KMS-11 (cell line): ENCODE data around the gene INVS.
A peak's percentile ranks its signal among the peaks of the same experiment; 100 is the strongest.

Experiments used
- H2AFZ ChIP-seq: fragments of 200-600 bp; sonication (generic); 2 replicates; pipeline ENCODE4 v1.6.1; 2016; ENCODE audit warnings: antibody characterized with exemption, mixed run types, low read depth
- H3K27ac ChIP-seq: fragments of 200-600 bp; sonication (generic); 2 replicates; pipeline ENCODE4 v1.6.1; 2016; ENCODE audit warnings: mild to moderate bottlenecking, mixed run types
- H3K27me3 ChIP-seq: fragments of 200-600 bp; sonication (generic); 2 replicates; pipeline ENCODE4 v1.6.1; 2017; ENCODE audit warnings: mild to moderate bottlenecking, low read depth, mixed run types, moderate library complexity; ENCODE audit not compliant: insufficient read depth
- H3K36me3 ChIP-seq: fragments of 200-600 bp; sonication (generic); 2 replicates; pipeline ENCODE4 v1.6.1; 2017; ENCODE audit warnings: mild to moderate bottlenecking, mixed run types; ENCODE audit not compliant: insufficient read depth
- H3K4me1 ChIP-seq: fragments of 200-600 bp; sonication (generic); 2 replicates; pipeline ENCODE4 v1.6.1; 2016; ENCODE audit warnings: mild to moderate bottlenecking, low read depth, mixed run types; ENCODE audit not compliant: poor library complexity, severe bottlenecking
- H3K4me2 ChIP-seq: fragments of 200-600 bp; sonication (generic); 2 replicates; pipeline ENCODE4 v1.7.0; 2016; ENCODE audit warnings: mild to moderate bottlenecking, mixed run types
- H3K4me3 ChIP-seq: fragments of 200-600 bp; sonication (generic); IDR thresholded peaks from 2 replicates; pipeline ENCODE4 v1.6.1; 2017; ENCODE audit warnings: low read depth, low read length, mixed read lengths; ENCODE audit not compliant: insufficient read depth
- H3K79me2 ChIP-seq: fragments of 200-600 bp; sonication (generic); 2 replicates; pipeline ENCODE4 v1.6.1; 2016; ENCODE audit warnings: low read depth, mixed run types; ENCODE audit not compliant: insufficient read depth
- H3K9ac ChIP-seq: fragments of 200-600 bp; sonication (generic); 2 replicates; pipeline ENCODE4 v1.6.1; 2016; ENCODE audit warnings: mild to moderate bottlenecking, mixed run types
- H4K20me1 ChIP-seq: fragments of 200-600 bp; sonication (generic); 2 replicates; pipeline ENCODE4 v1.6.1; 2016; ENCODE audit warnings: mild to moderate bottlenecking, mixed run types; ENCODE audit not compliant: insufficient read depth
- TF ChIP-seq, protein P1 (sequence below): fragments of 200-600 bp; sonication (generic); conservative IDR thresholded peaks from 2 replicates; pipeline ENCODE4 v1.6.1; 2017; ENCODE audit warnings: low read depth, mild to moderate bottlenecking, antibody characterized with exemption, low read length, moderate library complexity, mixed read lengths

INVS gene

GRCh38 chr9:100105861-100106260, 6.8 kb downstream of the INVS start:
- H2AFZ ChIP-seq: no peak overlapping the region
- H3K27ac ChIP-seq: no peak overlapping the region
- H3K36me3 ChIP-seq: no peaks in the 10 kb centered on the region
- no peak overlapping the region; the same call in 1 of the 2 replicates for H3K4me2 ChIP-seq
- H3K79me2 ChIP-seq: no peaks in the 10 kb centered on the region
- no peak overlapping the region for H3K9ac ChIP-seq
- no peaks in the 10 kb centered on the region for H4K20me1 ChIP-seq
- TF ChIP-seq, protein P1, sequence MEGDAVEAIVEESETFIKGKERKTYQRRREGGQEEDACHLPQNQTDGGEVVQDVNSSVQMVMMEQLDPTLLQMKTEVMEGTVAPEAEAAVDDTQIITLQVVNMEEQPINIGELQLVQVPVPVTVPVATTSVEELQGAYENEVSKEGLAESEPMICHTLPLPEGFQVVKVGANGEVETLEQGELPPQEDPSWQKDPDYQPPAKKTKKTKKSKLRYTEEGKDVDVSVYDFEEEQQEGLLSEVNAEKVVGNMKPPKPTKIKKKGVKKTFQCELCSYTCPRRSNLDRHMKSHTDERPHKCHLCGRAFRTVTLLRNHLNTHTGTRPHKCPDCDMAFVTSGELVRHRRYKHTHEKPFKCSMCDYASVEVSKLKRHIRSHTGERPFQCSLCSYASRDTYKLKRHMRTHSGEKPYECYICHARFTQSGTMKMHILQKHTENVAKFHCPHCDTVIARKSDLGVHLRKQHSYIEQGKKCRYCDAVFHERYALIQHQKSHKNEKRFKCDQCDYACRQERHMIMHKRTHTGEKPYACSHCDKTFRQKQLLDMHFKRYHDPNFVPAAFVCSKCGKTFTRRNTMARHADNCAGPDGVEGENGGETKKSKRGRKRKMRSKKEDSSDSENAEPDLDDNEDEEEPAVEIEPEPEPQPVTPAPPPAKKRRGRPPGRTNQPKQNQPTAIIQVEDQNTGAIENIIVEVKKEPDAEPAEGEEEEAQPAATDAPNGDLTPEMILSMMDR: no peak
- H3K4me1 ChIP-seq: peaks cover 18% of the 10 kb centered on the region
- no peaks in the 10 kb centered on the region for H3K27me3 ChIP-seq
- no peak overlapping the region for H3K4me3 ChIP-seq

DNA sequence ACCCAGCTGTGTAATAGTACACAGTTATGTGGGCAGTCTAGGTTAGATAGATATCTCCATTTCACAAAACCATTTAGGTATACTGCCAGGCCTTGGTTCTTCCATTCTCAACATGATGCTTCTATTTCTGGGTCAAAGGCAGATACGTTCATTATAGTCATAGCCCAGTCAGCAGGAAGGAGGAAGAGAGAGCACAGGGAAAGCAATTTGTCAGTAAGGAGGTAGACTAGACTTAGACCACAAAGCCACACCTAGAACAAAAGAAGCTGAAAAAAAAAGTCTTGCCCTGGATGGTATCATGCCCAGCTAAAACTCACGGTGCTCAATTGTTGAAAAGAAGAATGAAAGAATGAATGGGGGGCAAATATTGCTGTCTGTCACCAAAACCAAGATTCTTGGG, 7.6 kb downstream of the INVS start:
- H3K4me2 ChIP-seq: 0 out of 2 replicates have a peak overlapping the region, but pooled peaks have one; percentile 8
- no peaks in the 10 kb centered on the region for H3K36me3 ChIP-seq

GRCh38 chr9:100108559-100108958, 9.5 kb downstream of the INVS start:
- no peak overlapping the region for H3K4me2 ChIP-seq
- no peaks in the 10 kb centered on the region for H3K27me3 ChIP-seq
- peaks cover 18% of the 10 kb centered on the region for H3K4me1 ChIP-seq
- no peak overlapping the region for H3K27ac ChIP-seq
- H3K9ac ChIP-seq: no peak overlapping the region
- no peaks in the 10 kb centered on the region for H3K36me3 ChIP-seq
- no peak overlapping the region for H2AFZ ChIP-seq
- H3K79me2 ChIP-seq: no peaks in the 10 kb centered on the region; the same call in 1 of the 2 replicates
- TF ChIP-seq, protein P1: no peak
- H4K20me1 ChIP-seq: no peaks in the 10 kb centered on the region
- no peak overlapping the region for H3K4me3 ChIP-seq

More for the DNA sequence above, 7.6 kb downstream of the INVS start:
- TF ChIP-seq, protein P1: no peak
- no peak overlapping the region for H3K9ac ChIP-seq
- peaks cover 18% of the 10 kb centered on the region for H3K4me1 ChIP-seq
- H3K79me2 ChIP-seq: no peaks in the 10 kb centered on the region; the same call in 1 of the 2 replicates
- H3K27me3 ChIP-seq: no peaks in the 10 kb centered on the region
- H3K4me3 ChIP-seq: no peak overlapping the region
- H3K27ac ChIP-seq: no peak overlapping the region
- H4K20me1 ChIP-seq: no peaks in the 10 kb centered on the region
- no peak overlapping the region for H2AFZ ChIP-seq

DNA sequence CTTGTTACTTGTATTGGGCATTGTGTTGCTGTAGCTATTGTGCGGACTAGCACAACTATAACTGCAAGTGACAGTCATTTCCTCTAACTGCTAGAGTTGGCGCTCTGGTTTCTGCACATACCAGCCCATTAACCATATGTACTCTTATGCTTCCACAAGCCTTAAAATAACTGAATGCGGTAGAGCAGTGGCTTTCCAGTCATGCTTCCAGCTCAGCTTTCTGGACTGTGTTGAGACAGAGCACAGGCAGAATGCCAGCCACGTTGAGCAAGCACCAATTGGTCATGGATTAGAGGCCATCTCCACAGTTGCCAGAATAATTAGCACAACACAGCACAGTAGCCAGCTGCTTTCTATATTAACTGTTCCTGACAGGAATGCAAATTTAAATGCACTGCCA, 12.2 kb downstream of the INVS start:
- TF ChIP-seq, protein P1: no peak
- H3K9ac ChIP-seq: no peak overlapping the region
- no peak overlapping the region for H3K4me3 ChIP-seq
- H3K36me3 ChIP-seq: no peaks in the 10 kb centered on the region
- H3K27ac ChIP-seq: no peak overlapping the region
- H2AFZ ChIP-seq: no peak overlapping the region
- H3K4me2 ChIP-seq: no peak overlapping the region
- H3K79me2 ChIP-seq: no peaks in the 10 kb centered on the region; the same call in 1 of the 2 replicates
- no peaks in the 10 kb centered on the region for H4K20me1 ChIP-seq
- peaks cover 10% of the 10 kb centered on the region for H3K4me1 ChIP-seq
- H3K27me3 ChIP-seq: no peaks in the 10 kb centered on the region
